Colonic mucosa (tissue), 4 donors: ENCODE measurements around the gene PSMC1. TPM values are rescaled to one million over a fixed set of nuclear protein-coding genes. Genes with fewer than 3 reads are reported as not detected.

ENCODE experiments used
- DNase-seq: peaks from one replicate; pipeline ENCODE4 v3.0.0-alpha.2; 2020
- H3K27ac ChIP-seq: fragments of 200-600 bp; one replicate; pipeline ENCODE4 v1.8.0; 2021
- H3K27me3 ChIP-seq: fragments of 200-600 bp; one replicate; pipeline ENCODE4 v1.8.0; 2021
- H3K36me3 ChIP-seq: fragments of 200-600 bp; one replicate; pipeline ENCODE4 v1.8.0; 2021
- H3K4me1 ChIP-seq: fragments of 200-600 bp; one replicate; pipeline ENCODE4 v1.8.0; 2021; ENCODE audit warnings: mild to moderate bottlenecking
- H3K4me3 ChIP-seq: fragments of 200-600 bp; one replicate; pipeline ENCODE4 v1.8.0; 2021
- H3K9ac ChIP-seq, 2 donors: one replicate each; pipeline ENCODE4 v1.7.0; 2013; ENCODE audit warnings: control low read depth in 2 of 2, low read depth in 2 of 2, low read length in 2 of 2
- H3K9me3 ChIP-seq: fragments of 200-600 bp; one replicate; pipeline ENCODE4 v1.8.0; 2021
- CTCF ChIP-seq: fragments of 200-600 bp; IDR thresholded peaks from one replicate; pipeline ENCODE4 v1.8.0; 2022; ENCODE audit warnings: antibody characterized with exemption, mild to moderate bottlenecking
- intact Hi-C: fragments of 100-400 bp; cut with DNase I; formaldehyde crosslinking; loops from one replicate; pipeline ENCODE4 v1.14.1; 2022
- total RNA-seq, 2 donors: library from RNA; stranded (reverse); fragmentation: NEBNext Ultra II Directional in 1 of 2; extraction: Animal tissue kit (Norgen Biotek cat#: 25700) in 1 of 2; gene quantifications; one replicate each; pipeline ENCODE4 v1.2.1, GENCODE V29; 2021
- donor health status: healthy.
- donor health status: DM: no; HTN: no; CAD: no.
- donor health status: DM: no; HTN: no; CAD: no.

The PSMC1 gene
- total RNA-seq, 2 donors from 2014 or later, result 68.3 to 92.6 TPM

GRCh38 chr14:90318016-90318415, 61.7 kb downstream of the PSMC1 start:
- no peak overlapping the region for H3K4me3 ChIP-seq
- no peak for TF ChIP-seq CTCF
- no peaks in the 10 kb centered on the region for H3K27me3 ChIP-seq
- peaks cover 5% of the 10 kb centered on the region for H3K36me3 ChIP-seq
- DNase-seq, result no peak
- H3K9ac ChIP-seq, result no peak overlapping the region
- intact Hi-C loops, result no loop called here
- no peaks in the 10 kb centered on the region for H3K9me3 ChIP-seq
- H3K4me1 ChIP-seq, result no peaks in the 10 kb centered on the region
- H3K27ac ChIP-seq, result no peak overlapping the region

GRCh38 chr14:90319173-90319572, 62.8 kb downstream of the PSMC1 start:
- H3K36me3 ChIP-seq, result peaks cover 5% of the 10 kb centered on the region
- no peak for DNase-seq
- TF ChIP-seq CTCF, result no peak
- intact Hi-C loops, result no loop called here
- no peak overlapping the region for H3K27ac ChIP-seq
- H3K4me3 ChIP-seq, result no peak overlapping the region
- H3K9me3 ChIP-seq, result no peaks in the 10 kb centered on the region
- H3K27me3 ChIP-seq, result no peaks in the 10 kb centered on the region
- no peaks in the 10 kb centered on the region for H3K4me1 ChIP-seq
- no peak overlapping the region for H3K9ac ChIP-seq

GRCh38 chr14:90319634-90320541, 63.5 kb downstream of the PSMC1 start:
- H3K36me3 ChIP-seq, result peaks cover 5% of the 10 kb centered on the region
- intact Hi-C loops, result no loop called here
- no peaks in the 10 kb centered on the region for H3K27me3 ChIP-seq
- no peaks in the 10 kb centered on the region for H3K4me1 ChIP-seq
- no peak overlapping the region for H3K27ac ChIP-seq
- no peak for DNase-seq
- H3K9ac ChIP-seq, result no peak overlapping the region
- no peaks in the 10 kb centered on the region for H3K9me3 ChIP-seq
- no peak overlapping the region for H3K4me3 ChIP-seq
- TF ChIP-seq CTCF, result no peak

DNA sequence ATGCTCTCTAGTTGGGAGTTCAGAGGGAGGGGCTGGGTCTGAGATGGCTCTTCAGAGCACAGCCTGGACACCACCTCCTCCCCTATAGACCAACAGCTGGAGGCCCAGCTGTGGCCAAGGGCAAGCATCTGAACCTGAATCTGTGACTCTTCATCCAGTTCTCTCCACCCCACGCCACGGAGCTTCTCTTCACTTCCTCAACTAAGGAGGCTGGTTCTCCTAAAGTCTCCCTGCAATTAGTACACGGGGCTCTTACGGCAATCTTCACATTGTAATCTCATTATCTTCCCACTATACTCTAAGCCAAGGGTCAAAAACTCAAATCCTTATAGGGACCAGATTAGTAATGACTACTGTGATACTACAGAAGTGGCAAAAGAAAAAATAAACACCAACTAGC, 65.5 kb downstream of the PSMC1 start:
- Histone ChIP-seq H3K27me3 (no peaks in the 10 kb centered on the region), H3K4me1 (no peaks in the 10 kb centered on the region), H3K9ac (no peak overlapping the region), H3K4me3 (no peak overlapping the region), H3K36me3 (no peaks in the 10 kb centered on the region), H3K9me3 (no peaks in the 10 kb centered on the region), H3K27ac (no peak overlapping the region)
- intact Hi-C loops, result no loop called here
- TF ChIP-seq CTCF, result no peak
- DNase-seq, result no peak

Other genes starting within 250 kb of the PSMC1 start
- under 1 TPM; 0.15 to 0.32 TPM for gene KCNK13, start 194.6 kb upstream of the PSMC1 start, total RNA-seq
- 10 to 100 TPM; 14.7 to 22.1 TPM for gene NRDE2, start 75.4 kb downstream of the PSMC1 start, total RNA-seq
- 100 to 1,000 TPM; 676 to 714 TPM for gene CALM1, start 140.5 kb downstream of the PSMC1 start, total RNA-seq